HG03064 (cell line): ENCODE results near the gene ACTL6B.

ENCODE experiments used
- ATAC-seq: cut with Tn5 transposase; IDR thresholded peaks from one replicate; pipeline ENCODE4 v1.9.1; 2021; ENCODE audit warnings: low read depth; ENCODE audit not compliant: unreplicated experiment

Gene ACTL6B

GRCh38 chr7:100630066-100630465, 26.2 kb downstream of the ACTL6B start:
- no peak for ATAC-seq

- no peak for ATAC-seq
Measured at GRCh38 chr7:100629117-100629716, 27.0 kb downstream of the ACTL6B start.

DNA sequence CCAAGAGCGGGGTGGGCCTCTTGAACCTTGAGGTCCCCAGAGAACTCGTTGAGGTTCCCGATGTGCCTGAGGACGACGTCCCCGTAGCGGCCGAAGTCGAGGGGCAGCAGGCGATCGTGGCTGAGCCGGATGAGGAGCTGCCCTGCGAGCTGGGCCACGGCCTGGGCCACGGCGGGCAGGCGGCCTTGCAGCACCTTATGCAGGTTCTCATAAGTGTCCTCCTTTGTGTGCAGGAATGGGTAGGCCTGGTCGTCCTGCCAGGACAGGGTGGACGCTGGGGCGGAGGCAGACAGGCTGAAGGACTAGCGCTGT, 29.1 kb downstream of the ACTL6B start:
- no peak for ATAC-seq

- peak; percentile 76 for ATAC-seq
Measured at GRCh38 chr7:100626530-100627237, 29.6 kb downstream of the ACTL6B start.

- ATAC-seq, result no peak
Measured at GRCh38 chr7:100626055-100626454, 30.2 kb downstream of the ACTL6B start.

DNA sequence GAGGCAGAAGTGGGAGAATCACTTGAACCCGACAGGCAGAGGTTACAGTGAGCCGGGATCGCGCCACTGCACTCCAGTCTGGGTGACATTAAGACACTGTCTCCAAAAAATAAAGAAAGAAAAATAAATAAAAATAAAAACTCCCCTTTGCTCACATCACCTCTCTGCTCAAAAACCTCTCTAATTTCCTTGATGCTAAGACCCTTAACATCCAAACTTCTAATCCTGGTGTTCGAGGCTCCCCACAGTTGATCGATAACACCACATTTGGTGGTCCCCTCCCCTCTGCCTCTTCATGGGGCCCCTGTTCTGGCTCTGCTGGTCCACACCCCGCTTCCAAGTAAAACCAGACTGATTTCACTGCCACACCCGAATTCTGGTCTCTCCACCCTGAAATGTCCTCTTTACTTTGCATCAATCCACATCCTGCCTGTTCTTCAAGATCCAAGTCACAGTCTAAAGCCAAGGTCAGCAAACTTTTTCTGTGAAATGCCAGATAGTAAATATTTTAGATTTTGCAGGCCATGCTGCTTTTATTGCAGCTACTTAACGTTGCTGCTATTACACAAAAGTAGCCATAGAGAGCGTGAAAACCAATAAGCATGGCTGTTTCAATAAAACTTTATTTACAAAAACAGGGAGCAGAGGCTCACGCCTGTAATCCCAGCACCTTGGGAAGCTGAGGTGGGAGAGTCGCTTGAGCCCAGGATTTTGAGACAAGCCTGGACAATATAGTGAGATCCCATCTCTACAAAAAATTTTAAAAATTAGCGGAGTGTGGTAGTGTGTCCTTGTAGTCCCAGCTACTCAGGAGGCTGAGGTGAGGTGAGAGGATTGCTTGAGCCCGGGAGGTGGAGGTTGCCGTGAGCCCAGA, 32.1 kb downstream of the ACTL6B start:
- ATAC-seq, result no peak

GRCh38 chr7:100621554-100621953, 34.7 kb downstream of the ACTL6B start:
- no peak for ATAC-seq

GRCh38 chr7:100620804-100621203, 35.4 kb downstream of the ACTL6B start:
- no peak for ATAC-seq

- no peak for ATAC-seq
Measured at GRCh38 chr7:100620239-100620638, 36.0 kb downstream of the ACTL6B start.

GRCh38 chr7:100614308-100614861, 41.9 kb downstream of the ACTL6B start:
- ATAC-seq, result no peak

DNA sequence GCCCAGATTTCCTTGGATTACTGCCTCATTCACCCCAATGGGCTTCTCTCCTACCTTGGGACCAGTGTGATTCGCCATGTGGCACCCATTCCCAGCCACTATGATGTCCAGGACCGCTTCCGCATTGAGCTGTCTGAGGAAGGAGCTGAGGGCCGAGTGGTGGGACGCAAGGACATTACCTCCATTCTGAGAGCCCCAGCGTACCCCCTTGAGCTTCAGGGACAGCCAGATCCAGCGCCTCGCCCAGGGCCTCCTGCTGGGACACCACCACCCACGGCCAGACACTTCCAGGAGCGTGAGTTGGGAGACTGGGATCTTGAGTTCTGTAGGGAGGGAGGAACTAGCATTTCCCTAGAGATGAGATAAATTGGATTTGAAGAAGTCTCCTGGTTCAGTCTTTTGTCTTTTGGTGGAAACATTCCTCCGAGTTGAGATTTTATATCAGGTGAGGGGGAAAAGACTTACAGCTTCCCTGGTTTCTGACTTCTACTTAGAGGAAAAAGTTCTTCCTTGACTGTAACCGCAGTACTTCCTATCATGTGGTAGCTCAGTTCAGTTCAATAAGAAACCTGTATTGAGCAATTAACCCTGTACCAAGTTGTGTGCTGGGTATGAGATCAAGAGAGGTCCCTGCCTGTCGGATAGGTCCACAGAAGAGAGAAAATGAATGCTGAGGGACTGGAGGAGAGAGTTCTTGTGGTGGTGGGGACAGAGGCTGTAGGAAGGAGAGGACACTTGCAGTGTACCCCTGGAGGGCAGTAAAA, 42.7 kb downstream of the ACTL6B start:
- no peak for ATAC-seq

DNA sequence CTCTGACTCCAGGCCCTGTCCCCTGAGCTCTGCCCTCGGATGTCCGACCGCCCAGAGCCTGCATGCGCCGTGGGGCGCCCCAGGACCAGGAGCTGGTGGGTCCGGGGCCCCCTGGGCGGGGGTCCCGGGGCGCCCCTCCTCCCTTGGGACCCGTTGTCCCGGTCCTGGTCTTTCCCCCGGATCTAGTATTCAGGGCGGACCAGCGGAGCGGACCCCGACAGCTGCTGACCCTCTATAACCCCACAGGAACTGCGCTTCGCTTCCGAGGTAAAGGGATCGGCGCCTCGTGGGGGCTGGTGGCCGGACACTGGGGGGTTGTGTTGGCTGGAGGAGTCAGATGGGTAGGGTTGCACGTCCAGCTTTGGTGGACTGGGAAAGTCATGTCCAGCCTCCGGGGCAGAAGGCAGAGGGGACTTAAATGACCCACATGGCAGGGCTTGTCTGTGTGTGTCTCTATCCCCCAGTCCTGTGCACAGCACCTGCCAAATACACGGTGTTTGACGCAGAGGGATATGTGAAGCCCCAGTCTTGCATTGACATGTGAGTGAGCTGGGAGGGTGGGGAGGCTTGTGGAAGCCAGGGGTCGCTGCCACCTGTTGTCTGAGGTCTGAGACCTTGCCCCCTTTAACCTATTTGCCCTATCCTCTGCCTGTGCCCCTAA, 43.4 kb downstream of the ACTL6B start:
- ATAC-seq, result no peak

DNA sequence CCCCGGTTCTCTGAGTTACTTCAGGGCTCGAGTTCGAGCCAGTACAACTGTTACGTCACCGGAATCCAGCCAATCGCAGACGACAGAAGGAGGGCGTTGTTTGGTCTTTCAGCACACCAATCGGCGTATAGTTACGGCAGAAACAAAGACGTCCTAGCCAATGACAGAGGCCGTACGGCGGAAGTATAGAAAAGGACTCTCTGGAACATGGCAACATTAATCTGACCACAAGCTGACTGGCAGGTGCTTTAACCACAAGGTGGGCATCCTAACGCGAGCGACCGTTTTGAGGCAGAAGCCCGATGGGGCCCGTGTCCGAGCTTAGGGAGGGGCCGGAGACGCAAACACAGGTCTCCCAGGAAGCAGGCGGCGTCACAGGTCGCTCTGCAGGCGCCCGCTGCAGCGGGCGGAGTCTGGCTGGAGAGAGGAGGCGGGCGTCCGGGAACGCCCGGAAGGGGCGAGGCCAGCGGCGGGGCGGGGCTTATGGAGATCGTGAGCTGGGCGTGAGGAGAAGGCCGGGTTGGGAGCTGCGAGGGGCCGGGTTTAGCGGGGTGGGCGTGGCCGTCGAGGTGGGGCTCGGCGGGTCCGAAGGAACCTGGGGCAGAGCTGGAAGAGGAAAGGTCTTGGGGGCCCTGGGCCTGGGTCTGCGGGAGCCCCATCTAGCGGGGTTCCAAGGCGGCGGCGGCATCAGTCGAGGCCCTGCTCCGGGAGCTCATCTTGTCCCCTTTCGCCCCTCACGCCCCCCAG, 44.1 kb downstream of the ACTL6B start, which contains the start of gene MOSPD3:
Gene MOSPD3 (plus strand): TSS at position 558 of the 747 bp plus-strand sequence. CDS start 252 bp downstream, outside the sequence.
- ATAC-seq, result peak; percentile 81

- ATAC-seq, result no peak
Measured at GRCh38 chr7:100609958-100610357, 46.3 kb downstream of the ACTL6B start.

- ATAC-seq, result no peak
Measured at GRCh38 chr7:100607111-100607510, 49.1 kb downstream of the ACTL6B start.

- no peak for ATAC-seq
Measured at GRCh38 chr7:100606313-100606712, 49.9 kb downstream of the ACTL6B start.

DNA sequence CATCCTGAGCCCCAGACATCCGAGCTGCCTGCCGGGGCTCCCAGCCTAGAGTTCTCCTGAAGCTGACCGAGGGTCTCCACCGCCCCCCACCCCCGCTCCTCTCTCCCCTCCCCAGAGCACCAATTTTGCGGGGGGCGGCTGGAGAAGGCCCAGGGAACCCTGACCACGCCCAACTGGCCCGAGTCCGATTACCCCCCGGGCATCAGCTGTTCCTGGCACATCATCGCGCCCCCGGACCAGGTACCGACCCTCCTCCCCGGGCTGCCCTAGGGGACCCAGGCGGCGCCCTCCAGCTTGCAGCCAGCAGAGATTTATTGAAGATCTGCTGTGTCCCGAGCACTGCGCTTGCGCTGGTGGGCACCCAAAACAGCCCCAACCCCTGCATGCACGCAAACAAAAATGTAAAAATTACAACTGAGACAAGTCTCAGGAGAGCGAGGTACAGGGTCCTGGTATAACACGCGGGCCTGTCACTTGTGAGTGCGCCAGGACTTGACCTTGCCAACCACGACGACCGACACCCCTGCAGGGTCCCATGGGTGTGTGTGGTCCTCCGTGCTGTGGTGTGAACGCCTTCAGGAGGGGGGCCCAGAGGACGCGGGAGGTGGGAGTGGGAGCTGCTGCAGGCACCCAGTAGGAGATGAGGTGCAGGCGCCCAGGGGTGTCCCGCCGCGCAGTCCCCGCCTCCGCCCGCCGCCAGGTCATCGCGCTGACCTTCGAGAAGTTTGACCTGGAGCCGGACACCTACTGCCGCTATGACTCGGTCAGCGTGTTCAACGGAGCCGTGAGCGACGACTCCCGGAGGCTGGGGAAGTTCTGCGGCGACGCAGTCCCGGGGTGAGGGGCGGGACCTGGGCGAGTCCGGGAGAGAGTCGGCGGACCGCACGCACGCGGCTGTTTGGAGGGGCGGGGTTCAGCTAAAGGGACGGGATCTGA, 51.0 kb downstream of the ACTL6B start:
- ATAC-seq, result no peak
